H9 (cell line): Measurements from ENCODE around the gene JAG2. TPM values are rescaled to one million over a fixed set of nuclear protein-coding genes. Genes with fewer than 3 reads are reported as not detected.

ENCODE experiments used
- DNase-seq: peaks from one replicate; pipeline ENCODE4 v3.0.0-alpha.2; 2017
- H2AFZ ChIP-seq: one replicate; pipeline ENCODE4 v1.6.1; 2013; ENCODE audit warnings: mild to moderate bottlenecking, low read length, control low read depth, moderate library complexity
- H2AK5ac ChIP-seq: 2 replicates; pipeline ENCODE4 v1.6.1; 2013; ENCODE audit warnings: low read length, control low read depth, mixed read lengths; ENCODE audit not compliant: insufficient read length
- H2BK120ac ChIP-seq: one replicate; pipeline ENCODE4 v1.6.1; 2013; ENCODE audit warnings: low read depth, mild to moderate bottlenecking, low read length, control low read depth, inconsistent platforms; ENCODE audit not compliant: poor library complexity, severe bottlenecking
- H2BK12ac ChIP-seq: 2 replicates; pipeline ENCODE4 v1.6.1; 2013; ENCODE audit warnings: low read length, control low read depth, mixed read lengths, low read depth; ENCODE audit not compliant: insufficient read length
- H2BK15ac ChIP-seq: 2 replicates; pipeline ENCODE4 v1.6.1; 2013; ENCODE audit warnings: low read depth, low read length, control low read depth
- H2BK20ac ChIP-seq: one replicate; pipeline ENCODE4 v1.6.1; 2013; ENCODE audit warnings: low read depth, mild to moderate bottlenecking, low read length, control low read depth, inconsistent platforms; ENCODE audit not compliant: poor library complexity, severe bottlenecking
- H2BK5ac ChIP-seq: 2 replicates; pipeline ENCODE4 v1.6.1; 2013; ENCODE audit warnings: low read length, control low read depth, mixed read lengths; ENCODE audit not compliant: insufficient read length
- H3K14ac ChIP-seq: 2 replicates; pipeline ENCODE4 v1.6.1; 2013; ENCODE audit warnings: low read length, control low read depth; ENCODE audit not compliant: insufficient read depth
- H3K18ac ChIP-seq: 2 replicates; pipeline ENCODE4 v1.6.1; 2013; ENCODE audit warnings: low read depth, mild to moderate bottlenecking, mixed read lengths, low read length, control low read depth; ENCODE audit not compliant: insufficient read length
- H3K23ac ChIP-seq: 2 replicates; pipeline ENCODE4 v1.6.1; 2013; ENCODE audit warnings: low read length, control low read depth, mixed read lengths, low read depth; ENCODE audit not compliant: insufficient read length
- H3K23me2 ChIP-seq: 2 replicates; pipeline ENCODE4 v1.6.1; 2013; ENCODE audit warnings: low read depth, mild to moderate bottlenecking, mixed read lengths, low read length, control low read depth; ENCODE audit not compliant: insufficient read length, poor library complexity, severe bottlenecking
- H3K27ac ChIP-seq: 2 replicates; pipeline ENCODE4 v1.5.1; 2013; ENCODE audit warnings: low read length, control low read depth, mixed read lengths, low read depth; ENCODE audit not compliant: insufficient read length
- H3K27me3 ChIP-seq: 2 replicates; pipeline ENCODE4 v1.6.1; 2013; ENCODE audit warnings: low read length, control low read depth, inconsistent platforms; ENCODE audit not compliant: insufficient read depth
- H3K4ac ChIP-seq: 2 replicates; pipeline ENCODE4 v1.6.1; 2013; ENCODE audit warnings: low read depth, mild to moderate bottlenecking, control low read depth, inconsistent platforms, low read length, moderate library complexity
- H3K4me1 ChIP-seq: 2 replicates; pipeline ENCODE4 v1.6.1; 2013; ENCODE audit warnings: low read length, control low read depth, inconsistent platforms; ENCODE audit not compliant: insufficient read depth
- H3K4me2 ChIP-seq: 2 replicates; pipeline ENCODE4 v1.6.1; 2013; ENCODE audit warnings: low read length, control low read depth, mixed read lengths; ENCODE audit not compliant: insufficient read length, insufficient read depth
- H3K56ac ChIP-seq: 2 replicates; pipeline ENCODE4 v1.6.1; 2013; ENCODE audit warnings: low read depth, mild to moderate bottlenecking, mixed read lengths, low read length, control low read depth; ENCODE audit not compliant: insufficient read length
- H3K79me1 ChIP-seq: 2 replicates; pipeline ENCODE4 v1.6.1; 2013; ENCODE audit warnings: low read depth, mild to moderate bottlenecking, moderate library complexity, low read length, control low read depth, inconsistent platforms; ENCODE audit not compliant: insufficient read depth, poor library complexity, severe bottlenecking
- H3K79me2 ChIP-seq: 2 replicates; pipeline ENCODE4 v1.6.1; 2013; ENCODE audit warnings: low read length, control low read depth, inconsistent platforms; ENCODE audit not compliant: insufficient read depth
- H3K9ac ChIP-seq: 2 replicates; pipeline ENCODE4 v1.6.1; 2013; ENCODE audit warnings: low read length, control low read depth, mixed read lengths; ENCODE audit not compliant: insufficient read length; ENCODE audit errors: extremely low read depth
- H3K9me3 ChIP-seq: one replicate; pipeline ENCODE4 v1.6.1; 2013; ENCODE audit warnings: low read depth, low read length, inconsistent platforms; ENCODE audit not compliant: control insufficient read depth
- H3T11ph ChIP-seq: one replicate; pipeline ENCODE4 v1.6.1; 2013; ENCODE audit warnings: mild to moderate bottlenecking, low read length, control low read depth, inconsistent platforms
- H4K20me1 ChIP-seq: one replicate; pipeline ENCODE4 v1.6.1; 2013; ENCODE audit not compliant: control insufficient read depth, insufficient read length, insufficient read depth
- H4K5ac ChIP-seq: 2 replicates; pipeline ENCODE4 v1.6.1; 2013; ENCODE audit warnings: low read depth, mild to moderate bottlenecking, mixed read lengths, low read length, control low read depth; ENCODE audit not compliant: insufficient read length
- H4K8ac ChIP-seq: replicated peaks from 2 replicates; pipeline ENCODE4 v1.6.1; 2013; ENCODE audit warnings: low read length, control low read depth, mixed read lengths, low read depth; ENCODE audit not compliant: insufficient read length
- H4K91ac ChIP-seq: 2 replicates; pipeline ENCODE4 v1.6.1; 2013; ENCODE audit warnings: low read depth, mild to moderate bottlenecking, moderate library complexity, mixed read lengths, low read length, control low read depth; ENCODE audit not compliant: insufficient read length
- H3K27ac Mint-ChIP-seq, 3 experiments: 2 replicates in 2 of 3; 3 replicates in 1 of 3; pipeline ENCODE4 v1.8.0; 2020 to 2021; ENCODE audit warnings: mixed read lengths in 3 of 3, mild to moderate bottlenecking in 1 of 3, moderate library complexity in 1 of 3
- H3K27me3 Mint-ChIP-seq: 2 replicates; pipeline ENCODE4 v1.8.0; 2021; ENCODE audit warnings: low read depth, mild to moderate bottlenecking, moderate library complexity, mixed read lengths
- H3K36me3 Mint-ChIP-seq, 3 experiments: 2 replicates in 2 of 3; 3 replicates in 1 of 3; pipeline ENCODE4 v1.8.0; 2020 to 2021; ENCODE audit warnings: low read depth in 3 of 3, mixed read lengths in 3 of 3; ENCODE audit not compliant: insufficient read depth in 1 of 3
- H3K4me1 Mint-ChIP-seq, 2 experiments: 2 replicates each; pipeline ENCODE4 v1.8.0; 2020; ENCODE audit warnings: mixed read lengths in 2 of 2
- H3K4me3 Mint-ChIP-seq, 2 experiments: 2 replicates in 1 of 2; 3 replicates in 1 of 2; pipeline ENCODE4 v1.8.0; 2020 to 2021; ENCODE audit warnings: mild to moderate bottlenecking in 2 of 2, mixed read lengths in 2 of 2, moderate library complexity in 1 of 2
- H3K9me3 Mint-ChIP-seq, 2 experiments: 2 replicates in 1 of 2; 3 replicates in 1 of 2; pipeline ENCODE4 v1.8.0; 2020; ENCODE audit warnings: mild to moderate bottlenecking in 2 of 2, mixed read lengths in 2 of 2, moderate library complexity in 1 of 2
- WGBS: extraction: QIAGEN DNeasy Blood & Tissue Kit; methylation state at CpG from one replicate; pipeline ENCODE4 v1.1.7; 2013; ENCODE audit warnings: missing lambda C conversion rate, low lambda C conversion rate, mixed read lengths; ENCODE audit not compliant: insufficient read length; ENCODE audit errors: extremely low coverage; 5-methylcytosine and 5-hydroxymethylcytosine counted together
- total RNA-seq: library from RNA; stranded (reverse); gene quantifications from 2 replicates; pipeline ENCODE4 v1.2.1, GENCODE V29; 2021
- TF ChIP-seq, protein P1 (sequence below): fragments of 200-600 bp; sonication (generic); conservative IDR thresholded peaks from 3 replicates; pipeline ENCODE4 v1.8.0; 2021; ENCODE audit warnings: antibody characterized with exemption, mild to moderate bottlenecking

Gene JAG2
- total RNA-seq, 1 experiment from 2014 or later, result 11.4 TPM

- H2BK15ac ChIP-seq, result no peak overlapping the region
- no peak overlapping the region for H2AFZ ChIP-seq
- no peak overlapping the region for H3K23ac ChIP-seq
- Mint-ChIP-seq H3K9me3 (no peaks in the 10 kb centered on the region), H3K36me3 (no peaks in the 10 kb centered on the region; a peak in 1 of 7 replicates), H3K27ac (no peak overlapping the region), H3K4me3 (no peak overlapping the region), H3K4me1 (no peaks in the 10 kb centered on the region), H3K27me3 (no peaks in the 10 kb centered on the region)
- no peak overlapping the region for H4K91ac ChIP-seq
- no peak overlapping the region for H2BK12ac ChIP-seq
- H3K18ac ChIP-seq, result no peak overlapping the region
- H3K4ac ChIP-seq, result no peak overlapping the region
- no peak overlapping the region for H3K27ac ChIP-seq
- no peaks in the 10 kb centered on the region for H3K4me1 ChIP-seq
- H3K79me2 ChIP-seq, result no peaks in the 10 kb centered on the region
- no peak overlapping the region for H4K5ac ChIP-seq
- H3K79me1 ChIP-seq, result no peaks in the 10 kb centered on the region
- no peak overlapping the region for H3K14ac ChIP-seq
- no peaks in the 10 kb centered on the region for H3K23me2 ChIP-seq
- no peak overlapping the region for H3K56ac ChIP-seq
- no peak overlapping the region for H2BK120ac ChIP-seq
- H4K8ac ChIP-seq, result no peak overlapping the region
- TF ChIP-seq, protein P1, sequence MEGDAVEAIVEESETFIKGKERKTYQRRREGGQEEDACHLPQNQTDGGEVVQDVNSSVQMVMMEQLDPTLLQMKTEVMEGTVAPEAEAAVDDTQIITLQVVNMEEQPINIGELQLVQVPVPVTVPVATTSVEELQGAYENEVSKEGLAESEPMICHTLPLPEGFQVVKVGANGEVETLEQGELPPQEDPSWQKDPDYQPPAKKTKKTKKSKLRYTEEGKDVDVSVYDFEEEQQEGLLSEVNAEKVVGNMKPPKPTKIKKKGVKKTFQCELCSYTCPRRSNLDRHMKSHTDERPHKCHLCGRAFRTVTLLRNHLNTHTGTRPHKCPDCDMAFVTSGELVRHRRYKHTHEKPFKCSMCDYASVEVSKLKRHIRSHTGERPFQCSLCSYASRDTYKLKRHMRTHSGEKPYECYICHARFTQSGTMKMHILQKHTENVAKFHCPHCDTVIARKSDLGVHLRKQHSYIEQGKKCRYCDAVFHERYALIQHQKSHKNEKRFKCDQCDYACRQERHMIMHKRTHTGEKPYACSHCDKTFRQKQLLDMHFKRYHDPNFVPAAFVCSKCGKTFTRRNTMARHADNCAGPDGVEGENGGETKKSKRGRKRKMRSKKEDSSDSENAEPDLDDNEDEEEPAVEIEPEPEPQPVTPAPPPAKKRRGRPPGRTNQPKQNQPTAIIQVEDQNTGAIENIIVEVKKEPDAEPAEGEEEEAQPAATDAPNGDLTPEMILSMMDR, result no peak
- no peak overlapping the region for H3K4me2 ChIP-seq
- no peak for DNase-seq
- no peak overlapping the region for H2BK20ac ChIP-seq
- no peak overlapping the region for H3T11ph ChIP-seq
- H3K9ac ChIP-seq, result no peak overlapping the region
- WGBS, result no CpG with 5 or more reads among the region's 62 CpGs
- no peaks in the 10 kb centered on the region for H4K20me1 ChIP-seq
- H2AK5ac ChIP-seq, result no peak overlapping the region
- no peaks in the 10 kb centered on the region for H3K9me3 ChIP-seq
- no peak overlapping the region for H2BK5ac ChIP-seq
- H3K27me3 ChIP-seq, result no peaks in the 10 kb centered on the region
Observed at GRCh38 chr14:105147671-105148603, 20.6 kb downstream of the JAG2 start.
